ENCODE measurements around the gene DMAC1.

DMAC1 gene

DNA sequence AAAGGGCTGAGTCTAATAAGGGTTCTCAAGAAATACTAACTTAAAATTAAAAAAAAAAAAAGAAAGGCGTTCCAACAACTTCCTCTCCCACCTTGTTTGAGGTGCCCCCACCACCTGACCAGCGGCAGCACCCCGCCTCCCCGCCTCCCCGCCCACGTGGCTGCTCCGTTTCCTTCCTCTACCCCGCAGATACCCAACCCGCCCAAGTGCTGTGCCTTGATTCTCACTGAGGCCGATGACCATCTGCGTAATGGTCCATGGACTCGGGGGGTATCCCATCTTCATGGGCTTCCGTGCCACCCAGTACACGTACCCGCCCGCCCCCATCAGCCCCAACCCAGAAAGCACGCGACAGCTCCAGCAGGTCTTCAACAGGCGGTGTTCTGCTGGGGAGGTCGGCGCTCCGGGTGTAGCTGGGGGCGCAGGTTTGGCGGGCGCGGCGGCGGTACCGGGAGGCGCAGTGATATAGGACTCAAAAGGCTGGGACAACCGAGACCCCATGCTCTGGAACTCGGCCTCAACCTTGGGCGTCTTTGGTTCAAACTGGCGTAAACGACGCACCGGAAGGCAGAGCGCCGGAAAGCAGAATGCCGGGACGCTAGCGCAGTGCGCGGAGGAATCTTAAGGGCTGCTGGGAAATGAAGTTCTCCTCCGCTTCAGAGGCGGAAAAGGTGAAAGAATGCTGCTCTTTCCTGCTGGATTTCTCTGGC, at the start of gene DMAC1:
Gene DMAC1 (minus strand): TSS at position 545 of the 710 bp plus-strand sequence. CDS start 44 bp downstream, at position 501.
- peak; percentile 78 for DNase-seq

- DNase-seq = no peak
These were observed 49.8 kb upstream of the DMAC1 start for GRCh38 chr9:7849362-7849761.

- no peak for DNase-seq
These were observed 48.9 kb upstream of the DMAC1 start for GRCh38 chr9:7848498-7848897.

DNA sequence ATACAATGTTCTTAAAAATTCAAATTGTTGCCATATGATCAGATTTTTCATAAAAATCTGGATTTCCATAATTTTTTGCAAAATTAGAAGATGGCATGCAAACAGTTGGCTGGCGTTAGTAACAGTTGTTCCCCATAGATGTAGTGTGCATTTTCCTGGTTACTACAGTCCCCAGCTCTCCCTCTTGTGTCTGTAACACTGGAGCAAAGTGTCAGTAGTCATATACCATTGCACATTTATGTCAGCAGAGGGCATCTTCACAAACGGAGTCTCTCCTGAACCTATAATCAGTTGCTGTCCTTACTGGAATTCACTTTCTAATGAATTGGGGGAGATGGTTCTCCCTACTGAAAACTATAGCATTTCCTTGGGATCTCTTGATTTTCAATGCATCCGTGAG, 44.7 kb upstream of the DMAC1 start:
- no peak for DNase-seq

DNA sequence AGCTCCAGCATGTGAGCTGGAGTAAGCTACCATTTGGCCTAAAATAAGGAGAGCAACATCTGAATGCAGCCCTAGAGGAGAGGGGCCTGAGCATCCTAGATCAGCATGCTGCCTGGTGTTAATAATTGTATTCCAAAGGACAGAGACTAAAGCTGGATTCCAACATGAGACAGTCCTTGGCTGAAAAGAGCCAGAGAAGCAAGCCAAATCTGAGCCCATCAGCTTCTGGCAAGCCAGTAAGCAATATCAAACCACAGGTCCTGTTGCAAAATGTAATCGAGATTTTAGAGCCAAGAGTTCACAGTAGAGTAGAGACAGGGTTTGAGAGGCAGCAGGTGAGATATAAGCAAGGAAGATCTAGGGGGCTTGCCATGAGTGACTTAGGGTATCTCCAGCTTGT, 42.3 kb upstream of the DMAC1 start:
- no peak for DNase-seq

- DNase-seq = no peak
These were observed 35.0 kb upstream of the DMAC1 start for GRCh38 chr9:7834531-7834930.

DNA sequence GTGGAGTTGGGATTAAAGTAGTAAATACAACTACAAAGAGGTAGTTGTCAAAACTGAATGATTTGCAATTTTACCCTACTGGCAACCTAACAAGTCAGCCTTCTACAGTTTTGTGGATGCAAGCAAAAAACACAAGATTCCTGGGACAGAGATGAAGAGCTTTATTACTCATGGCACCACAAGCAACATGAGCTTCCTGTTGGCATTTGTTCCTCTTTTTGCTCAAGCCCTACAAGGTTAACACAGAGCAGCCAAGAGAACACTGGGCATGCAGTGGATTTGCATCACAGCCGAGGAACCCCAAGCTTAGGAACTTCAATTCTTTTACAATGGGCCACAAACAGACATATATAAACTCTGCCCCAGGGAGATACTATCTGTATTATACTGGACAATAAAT, 28.8 kb upstream of the DMAC1 start:
- DNase-seq = no peak

- DNase-seq = no peak
These were observed 28.2 kb upstream of the DMAC1 start for GRCh38 chr9:7827792-7828191.

GRCh38 chr9:7827056-7827455, 27.5 kb upstream of the DMAC1 start:
- no peak for DNase-seq

- no peak for DNase-seq
These were observed 24.1 kb upstream of the DMAC1 start for GRCh38 chr9:7823651-7824050.

- no peak for DNase-seq
These were observed 20.4 kb upstream of the DMAC1 start for GRCh38 chr9:7819984-7820383.

GRCh38 chr9:7816021-7816420, 16.4 kb upstream of the DMAC1 start:
- no peak for DNase-seq

GRCh38 chr9:7813030-7813429, 13.5 kb upstream of the DMAC1 start:
- DNase-seq = no peak

GRCh38 chr9:7811677-7812076, 12.1 kb upstream of the DMAC1 start:
- no peak for DNase-seq

- no peak for DNase-seq
These were observed 3.1 kb upstream of the DMAC1 start for GRCh38 chr9:7802666-7803065.

DNA sequence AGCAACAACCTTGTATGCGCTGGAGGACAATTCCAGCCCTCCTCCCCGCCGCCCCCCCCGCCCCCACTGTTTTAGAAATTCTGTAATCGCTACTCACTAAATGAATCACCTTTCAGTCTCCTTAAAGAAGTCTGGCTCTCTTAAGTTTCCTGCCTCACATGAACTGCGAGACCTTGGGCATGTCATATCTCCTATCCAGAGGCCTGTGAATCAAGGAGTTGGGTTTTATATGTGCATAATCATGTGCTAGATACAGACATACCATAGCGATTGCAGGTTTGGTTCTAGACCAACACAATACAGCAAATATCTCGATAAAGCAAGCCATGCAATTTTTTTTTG, 337 bp upstream of the DMAC1 start:
- DNase-seq = no peak

DNA sequence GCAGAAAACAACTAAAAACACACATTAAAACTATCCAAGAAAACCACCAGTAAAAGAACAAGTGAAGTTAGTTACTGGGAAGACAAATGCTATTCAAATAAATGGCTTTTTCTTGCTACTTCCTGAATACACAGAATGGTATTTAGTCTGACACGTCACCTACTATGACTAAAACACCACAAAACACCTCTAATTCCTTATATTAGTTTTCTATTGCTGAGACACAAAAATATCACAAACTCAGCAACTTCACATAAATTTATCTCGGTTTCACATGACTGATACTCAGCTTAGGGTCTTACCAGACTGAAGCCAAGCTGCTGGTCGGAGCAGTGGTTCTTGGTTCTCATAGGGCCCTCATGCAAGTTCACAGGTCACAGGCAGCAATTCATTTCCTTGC, 5.4 kb downstream of the DMAC1 start:
- DNase-seq = no peak

DNA sequence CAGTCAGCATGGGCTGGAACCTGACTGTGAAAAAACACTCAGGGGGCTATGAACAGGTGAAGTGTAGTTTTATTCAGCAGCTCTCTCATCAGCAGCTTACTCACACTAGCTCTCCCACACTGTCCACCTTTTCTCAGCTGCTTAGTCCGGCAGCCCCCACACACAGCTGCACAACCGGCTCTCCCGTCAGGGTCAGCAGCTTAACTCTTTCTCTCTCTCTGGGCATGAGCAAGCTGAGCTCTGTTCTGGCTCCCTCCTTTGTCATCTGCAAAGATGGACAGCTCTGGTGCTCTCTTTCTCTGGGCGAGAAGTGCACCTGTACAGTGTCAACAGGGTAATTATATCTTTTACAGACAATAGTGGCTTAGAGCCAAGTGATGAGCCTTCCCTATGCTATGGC, 8.2 kb downstream of the DMAC1 start:
- DNase-seq = no peak

GRCh38 chr9:7790819-7791182, 8.8 kb downstream of the DMAC1 start:
- DNase-seq = no peak

DNA sequence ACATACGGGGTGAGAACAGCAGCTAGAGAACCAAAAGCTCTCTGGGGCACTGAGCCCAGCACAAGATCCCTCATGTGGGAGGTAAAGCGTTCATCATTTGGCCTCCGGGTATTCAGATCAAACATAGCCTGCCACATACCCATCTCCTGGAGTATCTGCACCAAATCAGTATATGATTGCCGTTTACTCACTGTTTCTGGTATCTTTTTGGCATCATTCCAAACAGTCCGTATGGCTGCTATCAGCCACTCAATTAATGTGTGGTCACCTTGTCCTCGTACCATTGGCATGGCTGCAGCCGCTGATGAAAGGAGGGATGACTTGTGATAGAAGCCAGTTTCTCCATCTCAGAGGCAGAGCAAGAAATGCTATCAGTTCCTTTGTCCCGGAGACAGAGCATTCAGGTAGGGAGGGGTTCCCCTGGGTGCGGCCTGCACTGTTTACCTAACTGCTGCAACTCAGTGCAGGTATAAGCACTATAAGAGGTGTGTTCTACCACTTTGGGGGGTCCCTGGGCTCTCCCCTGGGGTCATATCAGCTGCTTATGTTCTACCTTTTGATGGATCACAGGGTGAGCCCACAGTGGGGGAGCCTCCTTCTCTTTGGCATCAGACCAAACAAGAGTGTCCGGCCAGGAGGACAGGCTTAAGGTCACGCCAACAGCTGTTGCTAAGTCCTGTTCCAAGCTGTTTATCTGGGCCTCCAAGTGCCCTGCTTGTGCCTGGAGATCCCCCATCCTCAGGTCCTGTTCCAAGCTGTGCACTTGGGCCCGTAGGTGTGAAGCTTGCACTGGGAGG, 9.4 kb downstream of the DMAC1 start:
- DNase-seq = no peak

DNA sequence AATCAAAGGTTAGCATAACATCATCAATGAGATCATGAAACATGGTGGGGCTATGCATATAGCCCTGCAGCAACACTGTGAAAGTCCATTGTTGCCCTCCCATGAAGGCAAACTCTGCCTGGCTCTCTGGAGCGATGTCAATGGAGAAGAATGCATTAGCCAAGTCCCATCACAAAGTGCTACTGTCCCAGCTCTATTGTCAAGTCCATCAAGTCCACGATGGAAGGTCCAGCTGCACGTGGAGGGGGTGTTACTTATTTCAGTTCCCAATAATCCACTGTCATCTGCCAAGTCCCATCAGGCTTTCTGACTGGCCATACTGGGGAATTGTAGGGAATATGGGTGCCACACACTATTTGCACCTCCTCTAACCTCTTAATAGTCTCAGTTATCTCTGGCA, 10.8 kb downstream of the DMAC1 start:
- DNase-seq = no peak

- DNase-seq = no peak
These were observed 13.8 kb downstream of the DMAC1 start for GRCh38 chr9:7785813-7786212.

DNA sequence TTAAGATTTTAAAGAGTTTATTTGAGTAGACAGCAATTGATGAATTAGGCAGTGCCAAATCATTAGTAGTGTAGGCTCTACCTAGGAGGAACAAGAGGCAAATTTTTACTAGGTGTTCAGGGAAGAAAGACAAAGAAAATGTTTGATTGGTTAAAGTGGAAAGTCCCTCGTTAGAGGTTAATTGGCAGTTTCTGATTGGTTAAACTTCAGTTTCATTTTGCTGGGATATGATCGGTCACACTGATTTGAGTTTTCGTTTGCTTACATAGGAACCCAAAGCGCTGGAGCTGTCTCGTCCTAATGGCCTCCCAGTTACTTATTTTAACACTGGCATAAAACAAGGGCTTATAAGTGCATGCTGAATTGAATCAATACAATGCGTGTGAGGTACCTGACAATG, 15.1 kb downstream of the DMAC1 start:
- no peak for DNase-seq

GRCh38 chr9:7783635-7784063, 15.9 kb downstream of the DMAC1 start:
- DNase-seq = no peak

Data from CD4-positive, alpha-beta T cell treated with Interleukin-6 for 4 hours (primary cell).